PC-3 (cell line): ENCODE data around the gene KRT6C.

Experiments
- CTCF ChIP-seq: fragments of 300-600 bp; sonication (generic); conservative IDR thresholded peaks from 2 replicates; pipeline ENCODE4 v1.5.1; 2017; ENCODE audit warnings: antibody characterized with exemption, low read depth, mild to moderate bottlenecking, low read length
- EZH2 ChIP-seq: fragments of 300-600 bp; sonication (generic); IDR thresholded peaks from one replicate; pipeline ENCODE4 v1.6.1; 2017; ENCODE audit warnings: antibody characterized with exemption, mild to moderate bottlenecking, low read length; ENCODE audit not compliant: unreplicated experiment
- EZH2phosphoT487 ChIP-seq: fragments of 300-600 bp; sonication (generic); IDR thresholded peaks from 2 replicates; pipeline ENCODE4 v1.6.1; 2018; ENCODE audit warnings: mild to moderate bottlenecking, antibody characterized with exemption, low read length, borderline replicate concordance

- TF ChIP-seq CTCF = no peak
- TF ChIP-seq EZH2 = no peak
- TF ChIP-seq EZH2phosphoT487 = no peak
Observed at GRCh38 chr12:52419656-52420055, 53.9 kb downstream of the KRT6C start.
